Loucy (cell line): ENCODE results near the gene IL1RAPL2.

Source experiments
- H2AFZ ChIP-seq: fragments of 200-600 bp; sonication (generic); 2 replicates; pipeline ENCODE4 v1.6.0; 2016; ENCODE audit warnings: antibody characterized with exemption, mild to moderate bottlenecking, low read length, moderate library complexity
- H3F3A ChIP-seq: fragments of 200-600 bp; 2 replicates; pipeline ENCODE4 v1.6.0; 2016; ENCODE audit warnings: antibody characterized with exemption, low read depth, mild to moderate bottlenecking
- H3K27me3 ChIP-seq: fragments of 200-600 bp; sonication (generic); 2 replicates; pipeline ENCODE4 v1.6.1; 2014; ENCODE audit warnings: low read length, mild to moderate bottlenecking; ENCODE audit not compliant: insufficient read depth, poor library complexity, severe bottlenecking
- H3K36me3 ChIP-seq: fragments of 200-600 bp; sonication (generic); 2 replicates; pipeline ENCODE4 v1.6.1; 2016; ENCODE audit warnings: low read length; ENCODE audit not compliant: insufficient read depth
- H3K4me1 ChIP-seq: fragments of 200-600 bp; sonication (generic); 2 replicates; pipeline ENCODE4 v1.5.1; 2014; ENCODE audit warnings: low read length, mild to moderate bottlenecking; ENCODE audit not compliant: insufficient read depth, poor library complexity, severe bottlenecking
- H3K4me2 ChIP-seq: fragments of 200-600 bp; sonication (generic); 2 replicates; pipeline ENCODE4 v1.6.0; 2014; ENCODE audit warnings: antibody characterized with exemption, low read length, low read depth, mild to moderate bottlenecking; ENCODE audit not compliant: poor library complexity, severe bottlenecking
- H3K4me3 ChIP-seq: fragments of 200-600 bp; sonication (generic); 2 replicates; pipeline ENCODE4 v1.5.1; 2014; ENCODE audit warnings: low read length, mild to moderate bottlenecking, mixed read lengths; ENCODE audit not compliant: poor library complexity, severe bottlenecking
- H3K79me2 ChIP-seq: fragments of 200-600 bp; sonication (generic); 2 replicates; pipeline ENCODE4 v1.6.1; 2014; ENCODE audit warnings: low read length; ENCODE audit not compliant: insufficient read depth
- H3K9ac ChIP-seq: fragments of 200-600 bp; sonication (generic); 2 replicates; pipeline ENCODE4 v1.6.0; 2014; ENCODE audit warnings: mild to moderate bottlenecking, low read depth, low read length, moderate library complexity; ENCODE audit not compliant: poor library complexity, severe bottlenecking
- H3K9me2 ChIP-seq: fragments of 200-600 bp; sonication (generic); replicated peaks from 2 replicates; pipeline ENCODE4 v1.6.1; 2016; ENCODE audit warnings: low read depth, low read length, mixed read lengths
- H3K9me3 ChIP-seq: fragments of 200-600 bp; sonication (generic); 2 replicates; pipeline ENCODE4 v1.6.1; 2014; ENCODE audit warnings: mild to moderate bottlenecking, antibody characterized with exemption, low read length, low read depth; ENCODE audit not compliant: insufficient read depth
- H4K20me1 ChIP-seq: fragments of 200-600 bp; sonication (generic); 2 replicates; pipeline ENCODE4 v1.6.0; 2014; ENCODE audit warnings: antibody characterized with exemption, low read length, mild to moderate bottlenecking; ENCODE audit not compliant: insufficient read depth, poor library complexity, severe bottlenecking
- CTCF ChIP-seq: fragments of 200-600 bp; sonication (generic); conservative IDR thresholded peaks from 2 replicates; pipeline ENCODE4 v1.5.1; 2014; ENCODE audit warnings: mild to moderate bottlenecking, antibody characterized with exemption, low read length
- EZH2phosphoT487 ChIP-seq: fragments of 200-600 bp; IDR thresholded peaks from 2 replicates; pipeline ENCODE4 v1.6.1; 2018; ENCODE audit warnings: antibody characterized with exemption, mild to moderate bottlenecking, moderate library complexity, borderline replicate concordance

The IL1RAPL2 gene

GRCh38 chrX:104566681-104567501 lies 892 bp downstream of the IL1RAPL2 start:
- no peaks in the 10 kb centered on the region for H3K79me2 ChIP-seq
- H3K4me2 ChIP-seq = no peak overlapping the region
- H3K9me2 ChIP-seq = no peaks in the 10 kb centered on the region
- no peaks in the 10 kb centered on the region for H3K4me1 ChIP-seq
- TF ChIP-seq EZH2phosphoT487 (no peak), CTCF (no peak)
- H4K20me1 ChIP-seq = no peaks in the 10 kb centered on the region
- no peak overlapping the region for H2AFZ ChIP-seq
- H3K9ac ChIP-seq = no peak overlapping the region
- no peaks in the 10 kb centered on the region for H3K27me3 ChIP-seq
- H3K4me3 ChIP-seq = no peak overlapping the region
- no peaks in the 10 kb centered on the region for H3K9me3 ChIP-seq
- no peaks in the 10 kb centered on the region for H3K36me3 ChIP-seq
- H3F3A ChIP-seq = no peaks in the 10 kb centered on the region

GRCh38 chrX:104567506-104567905 lies 1.5 kb downstream of the IL1RAPL2 start:
- no peak for TF ChIP-seq EZH2phosphoT487
- no peak for TF ChIP-seq CTCF
- no peaks in the 10 kb centered on the region for H3K9me3 ChIP-seq
- H3K27me3 ChIP-seq = no peaks in the 10 kb centered on the region
- H3K4me1 ChIP-seq = no peaks in the 10 kb centered on the region
- H3K79me2 ChIP-seq = no peaks in the 10 kb centered on the region
- H4K20me1 ChIP-seq = no peaks in the 10 kb centered on the region
- no peak overlapping the region for H3K9ac ChIP-seq
- H2AFZ ChIP-seq = no peak overlapping the region
- H3K4me3 ChIP-seq = no peak overlapping the region
- H3K9me2 ChIP-seq = no peaks in the 10 kb centered on the region
- H3K36me3 ChIP-seq = no peaks in the 10 kb centered on the region
- H3K4me2 ChIP-seq = no peak overlapping the region
- H3F3A ChIP-seq = no peaks in the 10 kb centered on the region

- no peaks in the 10 kb centered on the region for H3K27me3 ChIP-seq
- H3K9me3 ChIP-seq = no peaks in the 10 kb centered on the region
- H3F3A ChIP-seq = no peaks in the 10 kb centered on the region
- no peaks in the 10 kb centered on the region for H4K20me1 ChIP-seq
- no peak overlapping the region for H3K9ac ChIP-seq
- no peak for TF ChIP-seq EZH2phosphoT487
- TF ChIP-seq CTCF = no peak
- H2AFZ ChIP-seq = no peak overlapping the region
- H3K4me2 ChIP-seq = no peak overlapping the region
- H3K9me2 ChIP-seq = no peaks in the 10 kb centered on the region
- no peaks in the 10 kb centered on the region for H3K36me3 ChIP-seq
- H3K4me3 ChIP-seq = no peak overlapping the region
- H3K79me2 ChIP-seq = no peaks in the 10 kb centered on the region
- no peaks in the 10 kb centered on the region for H3K4me1 ChIP-seq
Measured at GRCh38 chrX:104568304-104568915, 2.4 kb downstream of the IL1RAPL2 start.
